Umbilical cord (tissue), 2 donors: ENCODE measurements around the gene GJA4. TPM values are rescaled to one million over a fixed set of nuclear protein-coding genes. Genes with fewer than 3 reads are reported as not detected.

ENCODE experiments used
- DNase-seq: peaks from one replicate; pipeline ENCODE4 v3.0.0-alpha.2; 2015; ENCODE audit warnings: low spot score
- total RNA-seq: library from RNA; depleted of rRNA; stranded (reverse); fragments of >200 nt; gene quantifications from one replicate; pipeline ENCODE4 v1.2.3, GENCODE V29; 2014; ENCODE audit warnings: low replicate concordance; ENCODE audit not compliant: insufficient read depth

The GJA4 gene
- 3.4 TPM for total RNA-seq

GRCh38 chr1:34792868-34793727 is at the start of gene GJA4:
Gene GJA4 (plus strand): TSS chr1:34792999. CDS start chr1:34794214, 1,215 bp downstream.
- no peak for DNase-seq

GRCh38 chr1:34743775-34744174 is 49.0 kb upstream of the GJA4 start:
- DNase-seq = no peak

- DNase-seq = no peak
Observed at GRCh38 chr1:34744851-34745250, 47.9 kb upstream of the GJA4 start.

GRCh38 chr1:34745666-34746065 is 47.1 kb upstream of the GJA4 start:
- no peak for DNase-seq

GRCh38 chr1:34746101-34746500 is 46.7 kb upstream of the GJA4 start:
- no peak for DNase-seq

- no peak for DNase-seq
Observed at GRCh38 chr1:34746785-34747637, 45.8 kb upstream of the GJA4 start.

GRCh38 chr1:34747638-34747941 is 45.2 kb upstream of the GJA4 start:
- DNase-seq = no peak

GRCh38 chr1:34749992-34750391 is 42.8 kb upstream of the GJA4 start:
- DNase-seq = no peak

- DNase-seq = no peak
Observed at GRCh38 chr1:34750610-34751009, 42.2 kb upstream of the GJA4 start.

- no peak for DNase-seq
Observed at GRCh38 chr1:34753163-34753562, 39.6 kb upstream of the GJA4 start.

- peak; percentile 79 for DNase-seq
Observed at GRCh38 chr1:34754964-34755637, 37.7 kb upstream of the GJA4 start, which contains the start of gene GJB5. Gene GJB5 (plus strand): TSS chr1:34755047. CDS start chr1:34757331, 2,284 bp downstream.

GRCh38 chr1:34755961-34756360 is 36.8 kb upstream of the GJA4 start:
- DNase-seq = no peak

- DNase-seq = no peak
Observed at GRCh38 chr1:34757386-34757785, 35.4 kb upstream of the GJA4 start.

GRCh38 chr1:34758751-34759150 is 34.0 kb upstream of the GJA4 start:
- no peak for DNase-seq

GRCh38 chr1:34759503-34760357 is 33.1 kb upstream of the GJA4 start, which contains the start of gene GJB4:
Gene GJB4 (plus strand): TSS chr1:34759740. CDS start chr1:34761255, 1,515 bp downstream.
- no peak for DNase-seq

- no peak for DNase-seq
Observed at GRCh38 chr1:34761176-34761761, 31.5 kb upstream of the GJA4 start.

GRCh38 chr1:34761776-34762307 is 31.0 kb upstream of the GJA4 start:
- no peak for DNase-seq

GRCh38 chr1:34762474-34763141 is 30.2 kb upstream of the GJA4 start:
- DNase-seq = no peak

- no peak for DNase-seq
Observed at GRCh38 chr1:34763142-34763781, 29.5 kb upstream of the GJA4 start.
